Hepatocyte (in vitro differentiated cells): ENCODE results near the gene PAN3. TPM values are rescaled to one million over a fixed set of nuclear protein-coding genes. Genes with fewer than 3 reads are reported as not detected.

Source experiments
- DNase-seq: peaks from one replicate; pipeline ENCODE4 v3.0.0-alpha.2; 2016; ENCODE audit warnings: low spot score
- H2AFZ ChIP-seq: fragments of 200-600 bp; sonication (generic); 2 replicates; pipeline ENCODE4 v1.6.0; 2016; ENCODE audit warnings: antibody characterized with exemption, mild to moderate bottlenecking
- H3K27ac ChIP-seq: fragments of 200-600 bp; sonication (generic); 2 replicates; pipeline ENCODE4 v1.5.1; 2016; ENCODE audit warnings: mild to moderate bottlenecking
- H3K27me3 ChIP-seq: fragments of 200-600 bp; sonication (generic); 2 replicates; pipeline ENCODE4 v1.6.1; 2016
- H3K36me3 ChIP-seq: fragments of 200-600 bp; sonication (generic); replicated peaks from 2 replicates; pipeline ENCODE4 v1.5.1; 2016; ENCODE audit warnings: low read depth; ENCODE audit not compliant: insufficient read depth
- H3K4me1 ChIP-seq: fragments of 200-600 bp; sonication (generic); 2 replicates; pipeline ENCODE4 v1.5.1; 2016; ENCODE audit warnings: mild to moderate bottlenecking, moderate library complexity; ENCODE audit not compliant: insufficient read depth
- H3K4me2 ChIP-seq: fragments of 200-600 bp; sonication (generic); 2 replicates; pipeline ENCODE4 v1.6.0; 2016
- H3K4me3 ChIP-seq: fragments of 200-600 bp; sonication (generic); 2 replicates; pipeline ENCODE4 v1.5.1; 2016; ENCODE audit warnings: mild to moderate bottlenecking
- H3K79me2 ChIP-seq: fragments of 200-600 bp; sonication (generic); 2 replicates; pipeline ENCODE4 v1.6.0; 2017; ENCODE audit warnings: mild to moderate bottlenecking
- H3K9me2 ChIP-seq: fragments of 200-600 bp; sonication (generic); replicated peaks from 2 replicates; pipeline ENCODE4 v1.6.0; 2017; ENCODE audit warnings: mild to moderate bottlenecking; ENCODE audit not compliant: insufficient read depth
- H3K9me3 ChIP-seq: fragments of 200-600 bp; sonication (generic); 2 replicates; pipeline ENCODE4 v1.5.1; 2016; ENCODE audit warnings: low read depth, mild to moderate bottlenecking
- H4K20me1 ChIP-seq: fragments of 200-600 bp; sonication (generic); 2 replicates; pipeline ENCODE4 v1.6.0; 2016; ENCODE audit warnings: mild to moderate bottlenecking; ENCODE audit not compliant: insufficient read depth, poor library complexity, severe bottlenecking
- CTCF ChIP-seq: fragments of 200-600 bp; sonication (generic); IDR thresholded peaks from 2 replicates; pipeline ENCODE4 v1.5.1; 2016; ENCODE audit warnings: antibody characterized with exemption, mild to moderate bottlenecking; ENCODE audit not compliant: poor library complexity
- EZH2 ChIP-seq: fragments of 200-600 bp; sonication (generic); IDR thresholded peaks from 2 replicates; pipeline ENCODE4 v1.6.1; 2016; ENCODE audit warnings: antibody characterized with exemption, mild to moderate bottlenecking, borderline replicate concordance
- EZH2phosphoT487 ChIP-seq: fragments of 200-600 bp; sonication (generic); IDR thresholded peaks from one replicate; pipeline ENCODE4 v1.6.1; 2018; ENCODE audit warnings: antibody characterized with exemption, mild to moderate bottlenecking, low read depth, moderate library complexity; ENCODE audit not compliant: unreplicated experiment, severe bottlenecking
- WGBS: methylation state at CpG from one replicate; pipeline ENCODE4 v1.1.6; 2016; ENCODE audit warnings: low lambda C conversion rate; ENCODE audit errors: missing lambda C conversion rate; 5-methylcytosine and 5-hydroxymethylcytosine counted together
- polyA plus RNA-seq: library from polyadenylated mRNA; unstranded; fragments of >200 nt; fragmentation: Nextera tagmentation; extraction: Ambion mirVana; gene quantifications from 2 replicates; pipeline ENCODE4 v1.2.1, GENCODE V29; 2016
- total RNA-seq: library from RNA; depleted of rRNA; stranded (reverse); fragments of >200 nt; gene quantifications from 2 replicates; pipeline ENCODE4 v1.2.3, GENCODE V29; 2014

Gene PAN3
- total and polyA plus RNA-seq, 2 experiments from 2014 or later = 6.9 to 29.8 TPM

GRCh38 chr13:28120317-28120716, 18.0 kb upstream of the PAN3 start:
- H3K27ac ChIP-seq = no peak overlapping the region
- no peak overlapping the region for H3K4me3 ChIP-seq
- no peaks in the 10 kb centered on the region for H4K20me1 ChIP-seq
- H3K9me2 ChIP-seq = no peaks in the 10 kb centered on the region
- no peak overlapping the region for H3K4me2 ChIP-seq
- no peaks in the 10 kb centered on the region for H3K4me1 ChIP-seq
- no peak for DNase-seq
- no peaks in the 10 kb centered on the region for H3K27me3 ChIP-seq
- no peaks in the 10 kb centered on the region for H3K36me3 ChIP-seq
- H3K79me2 ChIP-seq = no peaks in the 10 kb centered on the region
- H3K9me3 ChIP-seq = no peaks in the 10 kb centered on the region
- TF ChIP-seq EZH2 (no peak), CTCF (no peak), EZH2phosphoT487 (no peak)
- H2AFZ ChIP-seq = no peak overlapping the region

GRCh38 chr13:28121224-28121623, 17.1 kb upstream of the PAN3 start:
- Histone ChIP-seq H3K9me3 (no peaks in the 10 kb centered on the region), H3K36me3 (no peaks in the 10 kb centered on the region), H3K4me2 (no peak overlapping the region), H3K4me3 (no peak overlapping the region), H3K27me3 (no peaks in the 10 kb centered on the region), H4K20me1 (no peaks in the 10 kb centered on the region), H3K9me2 (no peaks in the 10 kb centered on the region), H3K79me2 (no peaks in the 10 kb centered on the region), H3K4me1 (no peaks in the 10 kb centered on the region), H2AFZ (no peak overlapping the region), H3K27ac (no peak overlapping the region)
- no peak for DNase-seq
- TF ChIP-seq EZH2phosphoT487 (no peak), EZH2 (no peak), CTCF (no peak)
- WGBS = 97% methylated on average over 8 of the region's 8 CpGs

GRCh38 chr13:28128030-28128429, 10.3 kb upstream of the PAN3 start:
- TF ChIP-seq EZH2phosphoT487 = no peak
- TF ChIP-seq CTCF = no peak
- TF ChIP-seq EZH2 = no peak
- H3K9me3 ChIP-seq = no peaks in the 10 kb centered on the region

GRCh38 chr13:28128926-28129325, 9.4 kb upstream of the PAN3 start:
- no peak for DNase-seq
- H2AFZ ChIP-seq = no peak overlapping the region
- TF ChIP-seq EZH2phosphoT487 (no peak), CTCF (no peak), EZH2 (no peak)
- no peak overlapping the region for H3K4me3 ChIP-seq
- H3K4me2 ChIP-seq = no peak overlapping the region
- H4K20me1 ChIP-seq = no peaks in the 10 kb centered on the region
- no peaks in the 10 kb centered on the region for H3K79me2 ChIP-seq
- H3K9me3 ChIP-seq = no peaks in the 10 kb centered on the region
- H3K9me2 ChIP-seq = no peaks in the 10 kb centered on the region
- no peaks in the 10 kb centered on the region for H3K36me3 ChIP-seq
- no peak overlapping the region for H3K27ac ChIP-seq
- no peaks in the 10 kb centered on the region for H3K4me1 ChIP-seq
- H3K27me3 ChIP-seq = no peaks in the 10 kb centered on the region

More at GRCh38 chr13:28128030-28128429, 10.3 kb upstream of the PAN3 start:
- no peaks in the 10 kb centered on the region for H3K4me1 ChIP-seq
- DNase-seq = no peak
- no peaks in the 10 kb centered on the region for H4K20me1 ChIP-seq
- H3K36me3 ChIP-seq = no peaks in the 10 kb centered on the region
- H3K4me3 ChIP-seq = no peak overlapping the region
- no peak overlapping the region for H2AFZ ChIP-seq
- no peaks in the 10 kb centered on the region for H3K27me3 ChIP-seq
- no peaks in the 10 kb centered on the region for H3K9me2 ChIP-seq
- no peaks in the 10 kb centered on the region for H3K79me2 ChIP-seq
- no peak overlapping the region for H3K27ac ChIP-seq
- no peak overlapping the region for H3K4me2 ChIP-seq
